Vagina (tissue), 2 donors: Measurements from ENCODE around the gene PHLDA2. TPM values are rescaled to one million over a fixed set of nuclear protein-coding genes. Genes with fewer than 3 reads are reported as not detected.

ENCODE experiments used
- DNase-seq, 2 donors: peaks; one replicate each; pipeline ENCODE4 v3.0.0-alpha.2; 2017; ENCODE audit errors: extremely low spot score in 2 of 2
- H3K27ac ChIP-seq: fragments of 200-600 bp; sonication (generic); one replicate; pipeline ENCODE4 v1.5.1; 2019
- H3K27me3 ChIP-seq: fragments of 200-600 bp; sonication (generic); one replicate; pipeline ENCODE4 v1.5.1; 2019
- H3K36me3 ChIP-seq, 2 donors: fragments of 200-600 bp; sonication (generic); one replicate each; pipeline ENCODE4 v1.5.1; 2017 to 2019
- H3K4me1 ChIP-seq: fragments of 200-600 bp; sonication (generic); one replicate; pipeline ENCODE4 v1.5.1; 2019
- H3K4me3 ChIP-seq, 2 donors: fragments of 200-600 bp; sonication (generic); 1 replicate in 1 of 2; 2 replicates in 1 of 2; pipeline ENCODE4 v1.5.1; 2016 to 2019
- H3K9me3 ChIP-seq: fragments of 200-600 bp; sonication (generic); one replicate; pipeline ENCODE4 v1.5.1; 2019
- CTCF ChIP-seq, 3 experiments: fragments of 450-650 bp in 2 of 3; fragments of 200-600 bp in 1 of 3; sonication (generic) in 1 of 3; IDR thresholded peaks; one replicate each; pipeline ENCODE4 v1.5.1; 2017 to 2019; ENCODE audit warnings: antibody characterized with exemption in 3 of 3, mild to moderate bottlenecking in 2 of 3, moderate library complexity in 2 of 3
- POLR2A ChIP-seq, 2 donors: fragments of 450-650 bp; IDR thresholded peaks; one replicate each; pipeline ENCODE4 v1.6.1; 2017; ENCODE audit warnings: antibody characterized with exemption in 2 of 2, mild to moderate bottlenecking in 2 of 2, moderate library complexity in 2 of 2
- POLR2AphosphoS5 ChIP-seq, 2 donors: sonication (generic); formaldehyde crosslinking; IDR thresholded peaks; one replicate each; pipeline ENCODE4 v1.9.0; 2017; ENCODE audit warnings: antibody characterized with exemption in 2 of 2, mild to moderate bottlenecking in 2 of 2, low read depth in 1 of 2; ENCODE audit not compliant: insufficient read depth in 1 of 2
- intact Hi-C: fragments of 100-400 bp; cut with DNase I; formaldehyde crosslinking; loops from one replicate; pipeline ENCODE4 v1.15.1; 2023
- total RNA-seq: library from RNA; depleted of rRNA; stranded (reverse); fragments of >200 nt; gene quantifications from one replicate; pipeline ENCODE4 v1.2.3, GENCODE V29; 2016

The PHLDA2 gene
- total RNA-seq, 1 donor from 2014 or later, result 43.5 TPM

GRCh38 chr11:2934611-2935239, 5.5 kb upstream of the PHLDA2 start:
- intact Hi-C loops, result no loop called here
- H3K27ac ChIP-seq, result no peak overlapping the region
- TF ChIP-seq POLR2A (IDR thresholded peaks at IDR 0.05), result no peak
- no peak for TF ChIP-seq CTCF (IDR thresholded peaks at IDR 0.05)
- no peak for TF ChIP-seq POLR2AphosphoS5 (IDR thresholded peaks at IDR 0.05; ENCODE audit: insufficient read depth in 1 of 2, low read depth in 1 of 2)
- H3K4me3 ChIP-seq, result no peak overlapping the region
- peaks cover 7% of the 10 kb centered on the region for H3K9me3 ChIP-seq
- peaks cover 27% of the 10 kb centered on the region for H3K4me1 ChIP-seq
- H3K27me3 ChIP-seq, result no peaks in the 10 kb centered on the region
- DNase-seq, result no peak
- no peaks in the 10 kb centered on the region for H3K36me3 ChIP-seq

- TF ChIP-seq POLR2A (IDR thresholded peaks at IDR 0.05) (no peak), CTCF (IDR thresholded peaks at IDR 0.05) (no peak), POLR2AphosphoS5 (IDR thresholded peaks at IDR 0.05; ENCODE audit: insufficient read depth in 1 of 2, low read depth in 1 of 2) (no peak)
- intact Hi-C loops, result no loop called here
- no peak overlapping the region for H3K27ac ChIP-seq
- no peak for DNase-seq
- no peaks in the 10 kb centered on the region for H3K36me3 ChIP-seq
- H3K4me1 ChIP-seq, result peaks cover 32% of the 10 kb centered on the region
- H3K4me3 ChIP-seq, result no peak overlapping the region
- no peaks in the 10 kb centered on the region for H3K27me3 ChIP-seq
- peaks cover 7% of the 10 kb centered on the region for H3K9me3 ChIP-seq
These were observed 4.9 kb upstream of the PHLDA2 start for GRCh38 chr11:2934021-2934550.

- Histone ChIP-seq H3K27ac (peak overlapping the region; percentile 29), H3K27me3 (no peaks in the 10 kb centered on the region), H3K9me3 (peaks cover 7% of the 10 kb centered on the region), H3K36me3 (no peaks in the 10 kb centered on the region), H3K4me1 (peaks cover 38% of the 10 kb centered on the region), H3K4me3 (no peak overlapping the region)
- TF ChIP-seq CTCF (IDR thresholded peaks at IDR 0.05) (no peak), POLR2AphosphoS5 (IDR thresholded peaks at IDR 0.05; ENCODE audit: insufficient read depth in 1 of 2, low read depth in 1 of 2) (peak in 1 of 2 donors; percentile 65)
- DNase-seq, result no peak
- intact Hi-C loops, result no loop called here
These were observed 4.3 kb upstream of the PHLDA2 start for GRCh38 chr11:2933375-2934020.

GRCh38 chr11:2932850-2933251, 3.6 kb upstream of the PHLDA2 start:
- TF ChIP-seq POLR2AphosphoS5 (IDR thresholded peaks at IDR 0.05; ENCODE audit: insufficient read depth in 1 of 2, low read depth in 1 of 2) (no peak), CTCF (IDR thresholded peaks at IDR 0.05) (no peak), POLR2A (IDR thresholded peaks at IDR 0.05) (no peak)
- Histone ChIP-seq H3K4me3 (no peak overlapping the region), H3K27ac (peak overlapping the region; percentile 29), H3K9me3 (peaks cover 4% of the 10 kb centered on the region), H3K36me3 (no peaks in the 10 kb centered on the region), H3K4me1 (peaks cover 44% of the 10 kb centered on the region), H3K27me3 (no peaks in the 10 kb centered on the region)
- DNase-seq, result no peak
- intact Hi-C loops, result no loop called here
